Colonic mucosa (tissue), 4 donors: ENCODE results near the gene PRKCD. TPM values are rescaled to one million over a fixed set of nuclear protein-coding genes. Genes with fewer than 3 reads are reported as not detected.
"Not testable (repeated sequence)": the region's sequence is repeated elsewhere in the genome, so short reads cannot be mapped to it uniquely, and the experiment has no call there.

Experiments used
- DNase-seq: peaks from one replicate; pipeline ENCODE4 v3.0.0-alpha.2; 2020
- H3K27ac ChIP-seq: fragments of 200-600 bp; one replicate; pipeline ENCODE4 v1.8.0; 2021
- H3K27me3 ChIP-seq: fragments of 200-600 bp; one replicate; pipeline ENCODE4 v1.8.0; 2021
- H3K36me3 ChIP-seq: fragments of 200-600 bp; one replicate; pipeline ENCODE4 v1.8.0; 2021
- H3K4me1 ChIP-seq: fragments of 200-600 bp; one replicate; pipeline ENCODE4 v1.8.0; 2021; ENCODE audit warnings: mild to moderate bottlenecking
- H3K4me3 ChIP-seq: fragments of 200-600 bp; one replicate; pipeline ENCODE4 v1.8.0; 2021
- H3K9ac ChIP-seq, 2 donors: one replicate each; pipeline ENCODE4 v1.7.0; 2013; ENCODE audit warnings: control low read depth in 2 of 2, low read depth in 2 of 2, low read length in 2 of 2
- H3K9me3 ChIP-seq: fragments of 200-600 bp; one replicate; pipeline ENCODE4 v1.8.0; 2021
- CTCF ChIP-seq: fragments of 200-600 bp; IDR thresholded peaks from one replicate; pipeline ENCODE4 v1.8.0; 2022; ENCODE audit warnings: antibody characterized with exemption, mild to moderate bottlenecking
- intact Hi-C: fragments of 100-400 bp; cut with DNase I; formaldehyde crosslinking; loops from one replicate; pipeline ENCODE4 v1.14.1; 2022
- total RNA-seq, 2 donors: library from RNA; stranded (reverse); fragmentation: NEBNext Ultra II Directional in 1 of 2; extraction: Animal tissue kit (Norgen Biotek cat#: 25700) in 1 of 2; gene quantifications; one replicate each; pipeline ENCODE4 v1.2.1, GENCODE V29; 2021
- donor health status: healthy.
- donor health status: DM: no; HTN: no; CAD: no.
- donor health status: DM: no; HTN: no; CAD: no.

The PRKCD gene
- total RNA-seq, 2 donors from 2014 or later = 58.9 to 75.0 TPM

GRCh38 chr3:53150247-53151085 lies 10.5 kb upstream of the PRKCD start:
- DNase-seq = peak; percentile 87
- peak overlapping the region; percentile 63 for H3K27ac ChIP-seq
- no peaks in the 10 kb centered on the region for H3K9me3 ChIP-seq
- H3K4me1 ChIP-seq = peaks cover 27% of the 10 kb centered on the region
- no peaks in the 10 kb centered on the region for H3K36me3 ChIP-seq
- TF ChIP-seq CTCF = no peak
- intact Hi-C loops = no loop called here
- H3K9ac ChIP-seq = peak overlapping the region in 1 of 2 donors; percentile 12
- no peaks in the 10 kb centered on the region for H3K27me3 ChIP-seq
- no peak overlapping the region for H3K4me3 ChIP-seq

GRCh38 chr3:53151086-53151438 lies 9.9 kb upstream of the PRKCD start:
- DNase-seq, H3K27ac ChIP-seq, H3K36me3 ChIP-seq, intact Hi-C loops, H3K4me3 ChIP-seq, H3K27me3 ChIP-seq, H3K9me3 ChIP-seq: not testable (repeated sequence)
- Histone ChIP-seq H3K9ac (peak overlapping the region in 1 of 2 donors; percentile 12), H3K4me1 (peaks cover 26% of the 10 kb centered on the region)

- intact Hi-C loops = no loop called here
- H3K9me3 ChIP-seq = no peaks in the 10 kb centered on the region
- H3K27me3 ChIP-seq = no peaks in the 10 kb centered on the region
- H3K4me1 ChIP-seq = peaks cover 26% of the 10 kb centered on the region
- DNase-seq = no peak
- H3K36me3 ChIP-seq = no peaks in the 10 kb centered on the region
- no peak for TF ChIP-seq CTCF
- no peak overlapping the region for H3K27ac ChIP-seq
- H3K9ac ChIP-seq = no peak overlapping the region
- no peak overlapping the region for H3K4me3 ChIP-seq
Measured at GRCh38 chr3:53151465-53151864, 9.5 kb upstream of the PRKCD start.

- DNase-seq = no peak
- H3K27ac ChIP-seq = no peak overlapping the region
- H3K4me3 ChIP-seq = no peak overlapping the region
- intact Hi-C loops = no loop called here
- H3K9ac ChIP-seq = no peak overlapping the region
- no peak for TF ChIP-seq CTCF
- H3K9me3 ChIP-seq = no peaks in the 10 kb centered on the region
- no peaks in the 10 kb centered on the region for H3K27me3 ChIP-seq
- H3K36me3 ChIP-seq = no peaks in the 10 kb centered on the region
- peaks cover 28% of the 10 kb centered on the region for H3K4me1 ChIP-seq
Measured at GRCh38 chr3:53151870-53152660, 8.9 kb upstream of the PRKCD start.

GRCh38 chr3:53153264-53153823 lies 7.7 kb upstream of the PRKCD start:
- Histone ChIP-seq H3K9me3 (no peaks in the 10 kb centered on the region), H3K9ac (no peak overlapping the region), H3K4me3 (no peak overlapping the region), H3K27me3 (no peaks in the 10 kb centered on the region), H3K4me1 (peaks cover 19% of the 10 kb centered on the region), H3K27ac (no peak overlapping the region), H3K36me3 (no peaks in the 10 kb centered on the region)
- no peak for DNase-seq
- TF ChIP-seq CTCF = no peak
- intact Hi-C loops = no loop called here
